ENCODE results near the gene CLSTN2. TPM values are rescaled to one million over a fixed set of nuclear protein-coding genes. Genes with fewer than 3 reads are reported as not detected.

The CLSTN2 gene
- total RNA-seq, 1 donor from 2014 or later: 0.17 TPM

DNA sequence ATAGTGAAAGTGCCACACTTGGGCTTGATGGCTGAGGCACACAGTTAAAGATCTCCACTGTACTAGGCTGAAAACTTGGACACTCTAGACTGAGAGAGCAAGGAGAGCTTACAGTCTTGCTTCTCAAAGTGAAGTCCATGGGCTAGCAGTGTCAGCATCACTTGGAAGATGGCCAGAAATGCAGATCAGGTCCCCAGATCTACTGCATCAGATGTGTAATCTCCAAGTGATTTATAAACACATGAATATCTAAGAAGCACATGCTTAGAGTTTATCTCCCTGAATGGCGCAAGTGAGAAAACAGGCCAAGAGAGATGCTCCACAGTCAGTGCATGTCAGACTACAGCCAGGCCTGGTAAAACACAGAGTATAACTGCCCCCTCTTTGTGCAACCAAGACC lies 308.6 kb downstream of the CLSTN2 start:
- no peak for DNase-seq

DNA sequence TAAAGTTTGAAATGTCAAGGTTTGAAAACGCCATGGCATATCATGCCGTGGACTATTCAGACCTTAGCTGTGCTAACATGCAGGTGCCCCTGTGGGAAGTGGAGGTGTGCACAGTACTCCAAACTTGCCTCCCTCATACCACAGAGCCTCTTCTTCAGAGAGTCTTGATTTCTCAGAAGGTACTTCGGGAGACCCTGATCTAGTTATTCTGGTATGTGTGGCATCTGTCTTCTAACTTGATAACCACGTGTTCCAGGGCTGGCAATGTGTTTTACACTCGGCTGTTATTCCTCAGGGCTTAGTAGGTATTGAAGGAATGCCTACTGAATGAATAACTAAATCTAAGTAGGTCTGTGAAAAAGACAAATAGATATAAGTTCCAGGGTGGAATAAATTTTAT lies 309.9 kb downstream of the CLSTN2 start:
- DNase-seq: no peak

DNA sequence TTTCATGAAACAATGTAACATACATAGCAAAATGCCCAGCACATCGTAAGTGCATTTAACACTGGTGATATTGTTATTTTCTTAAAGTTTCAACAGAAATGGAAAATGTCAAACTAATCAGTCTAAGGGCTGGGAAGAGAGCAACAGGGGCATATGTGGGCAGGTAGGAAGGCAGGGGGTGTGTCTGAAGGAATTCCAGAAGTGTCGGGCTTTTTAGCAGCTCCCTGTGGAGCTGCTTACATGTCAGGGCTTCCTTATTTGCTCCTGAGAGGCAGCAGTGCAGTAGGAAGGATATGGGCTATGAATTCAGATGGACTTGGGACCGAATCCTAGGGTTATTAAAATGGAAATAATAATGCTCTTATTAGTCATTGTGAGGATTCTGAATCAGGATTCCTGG lies 311.6 kb downstream of the CLSTN2 start:
- DNase-seq: no peak

- DNase-seq: no peak
Measured at GRCh38 chr3:140247775-140248174, 312.8 kb downstream of the CLSTN2 start.

GRCh38 chr3:140249188-140249587 lies 314.2 kb downstream of the CLSTN2 start:
- no peak for DNase-seq

- DNase-seq: no peak
Measured at GRCh38 chr3:140250010-140250855, 315.2 kb downstream of the CLSTN2 start.

DNA sequence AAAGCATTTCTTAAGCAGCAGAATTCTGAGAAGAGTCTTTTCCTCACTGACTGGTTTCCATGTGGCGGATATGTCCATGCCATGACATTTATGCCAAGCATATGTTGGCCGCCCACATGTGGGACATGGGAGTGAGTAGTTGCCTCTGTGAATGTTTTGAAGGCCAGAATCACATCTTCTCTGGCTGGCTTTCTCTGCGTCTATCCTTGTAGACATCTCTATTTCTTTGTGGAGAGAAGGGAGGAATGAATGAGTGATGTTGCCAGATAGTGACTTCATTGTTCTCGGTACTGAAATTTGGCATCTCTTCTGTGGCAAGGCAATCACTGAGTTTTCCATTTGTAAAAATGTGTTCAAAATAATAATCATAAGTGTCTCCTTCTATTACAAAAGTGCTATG lies 316.0 kb downstream of the CLSTN2 start:
- no peak for DNase-seq

DNA sequence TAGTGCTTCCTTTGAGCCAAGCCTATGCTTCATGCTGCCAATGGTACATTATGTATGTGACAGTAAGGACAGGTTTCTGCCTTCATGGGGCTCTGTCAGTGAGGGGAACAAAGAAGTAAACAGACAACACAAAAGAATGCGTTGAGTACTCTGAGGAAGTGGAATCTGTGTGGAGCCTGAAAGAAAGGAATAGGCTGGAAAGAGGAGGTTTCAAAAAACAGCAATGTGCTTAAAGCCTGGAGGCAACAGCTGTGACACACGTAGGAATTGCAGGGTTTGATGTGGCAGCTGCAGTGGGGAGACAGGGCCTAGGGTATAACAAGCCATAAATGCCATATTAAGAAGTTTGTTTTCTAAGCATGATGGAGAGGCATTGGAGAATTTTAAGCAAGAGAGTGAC lies 316.7 kb downstream of the CLSTN2 start:
- no peak for DNase-seq

DNA sequence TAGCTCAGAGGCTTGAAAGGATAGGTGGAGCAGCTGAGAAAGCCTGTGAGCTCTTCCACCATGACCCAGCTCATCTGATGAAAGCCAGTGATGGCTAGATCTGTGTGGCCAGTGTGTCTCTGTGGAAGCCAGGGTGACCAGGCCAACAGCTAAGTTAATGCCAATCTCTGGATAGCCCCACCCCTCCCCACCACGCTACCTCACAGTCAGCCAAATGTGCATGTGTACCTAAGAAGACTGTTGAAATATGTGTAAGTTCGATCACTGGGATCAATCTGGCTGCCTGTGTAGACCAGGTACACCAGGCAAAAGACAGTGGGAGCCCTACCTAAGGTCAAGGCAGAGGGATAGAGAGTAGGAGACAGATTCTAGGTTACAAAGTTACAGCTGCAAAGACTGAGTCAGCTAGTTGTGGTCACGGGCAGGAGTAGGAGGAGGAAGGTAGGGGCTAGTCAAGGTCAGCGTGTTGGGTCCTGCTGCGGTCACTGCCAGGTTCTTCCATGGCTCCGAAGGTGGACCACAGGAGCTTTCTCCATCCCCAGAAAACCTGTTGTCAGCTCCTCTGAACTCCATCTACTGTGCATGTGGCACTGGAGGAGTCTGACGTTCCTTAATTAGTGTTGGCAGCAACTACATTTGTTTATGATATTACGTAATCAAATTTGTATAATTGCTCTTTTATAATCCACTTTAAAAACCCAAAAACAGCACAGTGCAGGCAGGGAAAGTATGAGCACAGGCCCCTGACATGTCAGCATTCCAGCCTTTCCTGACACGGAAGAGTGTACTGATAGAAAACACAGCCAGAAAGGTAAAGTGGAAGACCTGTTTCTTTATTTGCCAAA lies 318.0 kb downstream of the CLSTN2 start:
- no peak for DNase-seq

DNA sequence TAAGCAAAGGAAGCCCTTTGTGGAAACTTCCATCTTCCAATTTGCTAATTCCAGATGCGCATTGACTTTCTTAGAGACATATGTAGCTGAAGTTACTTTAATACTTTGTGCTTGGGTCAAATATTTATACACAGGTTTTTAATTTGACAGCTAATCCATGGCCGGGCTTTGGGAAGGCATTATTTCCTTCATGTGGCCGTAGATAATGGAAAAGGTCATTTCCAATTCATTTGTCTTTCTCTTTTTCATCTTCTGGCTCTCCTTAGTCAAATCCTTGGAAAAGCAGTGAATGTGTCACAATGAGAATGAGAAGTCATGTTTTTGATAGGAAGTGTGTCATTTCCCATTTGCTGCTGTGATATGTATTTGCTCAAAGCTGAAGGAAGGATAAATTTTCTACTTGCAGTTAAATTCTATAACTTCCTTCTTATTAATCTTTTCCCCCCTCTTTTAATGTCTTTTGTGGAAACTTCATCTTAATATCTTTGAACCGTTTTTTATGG lies 323.3 kb downstream of the CLSTN2 start:
- no peak for DNase-seq

DNA sequence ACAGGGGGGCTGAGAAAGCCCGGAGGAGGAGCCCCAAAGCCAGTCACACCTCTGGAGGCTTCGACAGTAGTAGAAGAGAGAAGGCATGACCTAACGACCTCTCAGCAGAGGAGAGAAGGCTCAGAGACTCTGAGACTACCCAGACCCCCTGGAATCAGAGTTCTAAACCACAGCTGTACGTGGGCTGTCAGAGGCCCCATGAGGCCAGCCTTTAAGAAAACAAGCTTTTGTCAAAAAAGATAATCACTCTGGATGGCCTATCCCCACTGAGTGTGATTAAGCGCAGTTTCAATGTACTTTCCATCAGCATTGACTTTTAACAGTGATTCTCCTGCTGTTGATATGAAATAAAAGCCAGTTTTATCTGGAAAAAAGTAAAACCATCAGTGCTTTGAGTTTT lies 330.3 kb downstream of the CLSTN2 start:
- DNase-seq: no peak

- no peak for DNase-seq
Measured at GRCh38 chr3:140268103-140268502, 333.1 kb downstream of the CLSTN2 start.

DNA sequence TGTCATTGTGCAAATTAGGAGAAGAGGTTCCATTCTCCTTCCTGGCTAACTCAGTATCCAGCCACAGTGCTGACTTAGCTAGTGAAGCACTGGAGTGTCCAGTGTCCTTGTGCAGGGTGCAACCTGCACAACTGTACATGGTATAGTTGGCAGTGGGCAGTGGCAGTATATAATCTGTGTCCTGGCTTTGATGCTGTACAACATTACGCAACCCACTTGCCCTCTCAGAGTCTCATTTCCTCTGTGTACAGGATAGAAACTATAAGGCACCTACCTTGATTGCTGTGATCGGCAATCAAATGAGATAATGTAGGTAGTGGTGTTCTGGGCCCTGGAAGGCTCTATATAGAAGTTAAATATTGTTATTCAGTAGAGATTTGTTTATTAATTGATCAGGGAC lies 333.6 kb downstream of the CLSTN2 start:
- DNase-seq: no peak

DNA sequence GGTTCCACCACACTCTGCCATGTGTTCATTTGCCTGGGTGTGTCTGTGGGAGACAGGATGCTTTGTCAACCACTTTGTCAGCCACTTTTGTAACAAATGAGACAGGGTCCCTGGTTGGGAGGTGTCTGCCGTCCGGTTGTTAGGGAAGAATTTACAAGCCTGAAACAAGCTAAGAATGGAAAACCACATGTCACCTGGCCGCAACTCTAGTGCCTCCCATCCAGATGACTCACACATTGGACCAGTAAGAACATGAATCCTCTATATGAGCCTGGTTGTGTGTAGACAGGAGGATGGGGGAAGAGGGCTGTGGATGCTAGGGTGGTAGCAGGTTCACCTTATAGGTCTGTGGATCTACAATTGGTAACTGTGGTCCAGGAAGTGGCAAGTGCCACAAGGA lies 335.3 kb downstream of the CLSTN2 start:
- no peak for DNase-seq

- no peak for DNase-seq
Measured at GRCh38 chr3:140273542-140274195, 338.7 kb downstream of the CLSTN2 start.

DNA sequence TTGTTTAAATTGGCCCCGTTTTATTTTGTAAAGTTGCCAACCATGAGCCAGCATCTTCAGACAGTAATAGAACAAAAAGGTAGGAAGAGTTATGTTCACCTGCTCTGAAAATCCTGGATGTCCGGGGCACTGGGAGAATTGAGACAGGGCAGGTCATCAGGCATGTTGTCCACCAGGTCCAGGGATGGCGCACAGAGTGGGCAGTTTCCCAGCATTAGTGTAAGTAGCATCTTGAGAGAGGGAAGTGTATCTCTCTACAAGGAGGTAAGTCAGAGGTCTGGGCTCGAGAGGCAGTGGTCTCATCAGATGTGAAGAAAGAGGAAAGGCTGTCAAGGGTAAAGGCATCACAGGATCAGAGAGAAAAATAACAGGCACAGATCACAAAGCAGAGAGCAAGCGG lies 339.4 kb downstream of the CLSTN2 start:
- no peak for DNase-seq

DNA sequence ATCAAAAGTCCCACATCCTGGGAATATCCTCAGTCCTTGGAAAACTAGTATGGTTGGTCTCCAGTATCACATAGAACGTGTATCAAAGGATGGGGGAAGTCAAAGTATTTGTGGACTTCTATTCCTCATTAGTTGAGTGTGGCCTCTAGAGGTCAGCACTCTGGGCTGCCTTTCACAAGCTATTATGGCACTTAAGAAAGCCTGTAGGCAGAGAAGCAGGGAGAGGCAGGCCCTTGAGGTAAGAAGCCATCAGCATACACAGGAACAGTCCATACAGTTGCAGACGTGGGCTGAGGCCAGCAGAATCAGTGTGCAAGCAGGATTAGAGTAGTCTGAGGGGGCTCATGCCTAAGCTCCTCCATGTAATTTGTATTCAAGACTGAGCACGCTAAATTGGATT lies 341.7 kb downstream of the CLSTN2 start:
- DNase-seq: no peak

GRCh38 chr3:140277886-140278285 lies 342.9 kb downstream of the CLSTN2 start:
- no peak for DNase-seq

DNA sequence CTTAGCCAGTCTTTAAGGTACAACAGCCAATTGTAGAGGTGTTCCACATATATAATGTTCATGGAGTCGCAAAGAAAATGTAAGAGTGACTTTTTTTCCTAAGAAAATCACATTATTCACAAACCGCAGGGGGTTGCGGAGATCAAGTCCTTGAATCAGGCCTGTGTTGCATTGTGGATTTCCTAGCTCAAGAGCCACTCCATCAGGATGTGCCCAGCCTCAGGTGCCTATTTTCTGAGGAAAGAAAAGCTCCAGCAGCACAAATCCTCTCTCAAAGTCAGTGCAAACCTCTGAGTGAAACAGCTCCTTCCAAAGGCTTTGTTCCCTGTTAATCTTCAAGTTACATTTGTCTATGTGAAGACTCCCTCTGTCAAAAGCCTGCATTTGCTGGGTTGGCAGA lies 349.4 kb downstream of the CLSTN2 start:
- DNase-seq: no peak

GRCh38 chr3:140285380-140285779 lies 350.4 kb downstream of the CLSTN2 start:
- no peak for DNase-seq

GRCh38 chr3:140288595-140288994 lies 353.6 kb downstream of the CLSTN2 start:
- DNase-seq: no peak

GRCh38 chr3:140290105-140290504 lies 355.1 kb downstream of the CLSTN2 start:
- DNase-seq: no peak

GRCh38 chr3:140292170-140292569 lies 357.2 kb downstream of the CLSTN2 start:
- no peak for DNase-seq

Measured in dermis blood vessel endothelial cell (primary cell).